NCI-H1694 (cell line): Measurements from ENCODE around the gene CORO2A.
"Not testable (repeated sequence)": the region's sequence is repeated elsewhere in the genome, so short reads cannot be mapped to it uniquely, and the experiment has no call there.

Experiments
- DNase-seq: peaks from one replicate; lab custom pipeline; 2025; lab: John Stamatoyannopoulos, UW

CORO2A gene

DNA sequence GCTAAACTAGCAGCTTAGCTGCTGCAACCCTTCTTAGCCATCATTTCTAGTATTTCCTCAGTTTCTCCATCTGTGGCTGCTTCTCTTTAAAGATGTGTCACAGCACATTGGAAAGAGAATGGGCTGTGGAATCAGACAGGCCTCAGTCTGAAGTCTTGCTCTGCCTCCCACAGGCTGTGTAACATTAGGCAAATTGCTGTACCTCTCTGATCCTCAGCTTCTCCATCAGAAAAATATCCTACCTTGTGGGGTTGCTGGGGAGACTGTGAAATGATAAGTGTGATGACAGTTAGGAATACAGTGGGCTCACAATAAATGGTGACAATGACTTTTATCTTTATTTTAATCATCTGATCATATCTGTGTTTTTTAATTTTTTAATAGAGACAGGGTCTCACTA, 55.9 kb downstream of the CORO2A start:
- no peak for DNase-seq

DNA sequence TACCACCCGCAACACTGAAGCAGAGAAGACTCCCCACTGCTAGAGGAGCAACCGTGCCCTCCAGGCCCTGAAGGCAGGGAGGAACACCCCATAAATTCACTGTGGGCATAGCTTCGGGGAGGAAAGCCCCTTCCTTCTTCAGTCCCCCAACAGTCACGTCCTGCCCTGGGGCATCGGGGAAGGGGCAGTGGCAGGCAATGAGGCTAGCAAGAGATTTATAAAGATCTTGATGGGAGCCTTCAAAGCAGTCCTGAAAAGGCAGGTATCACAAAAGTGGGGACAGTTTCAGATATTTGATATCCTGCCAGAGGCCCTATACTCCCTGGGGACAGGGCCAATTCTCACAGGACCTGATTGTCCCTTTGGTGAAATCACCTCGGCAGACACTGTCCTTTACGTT, 56.5 kb downstream of the CORO2A start:
- DNase-seq = no peak

DNA sequence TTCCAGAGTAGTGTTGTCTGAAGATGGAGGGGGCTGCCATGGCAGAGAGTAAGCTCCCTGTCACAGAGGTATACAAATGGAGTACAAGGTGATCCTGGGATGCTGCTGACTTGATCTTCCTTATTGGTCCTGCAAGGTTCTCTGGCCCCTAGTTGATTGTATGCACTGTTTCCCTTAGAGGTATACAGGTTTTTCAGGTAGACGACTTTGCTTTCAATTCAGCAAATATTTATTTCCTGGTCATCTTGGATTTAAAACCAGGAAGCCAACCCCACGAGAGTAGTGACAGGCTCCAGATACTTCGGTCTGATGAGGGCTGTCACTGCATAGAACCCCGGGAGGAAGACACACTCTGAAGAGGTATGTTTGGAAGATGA, 56.9 kb downstream of the CORO2A start:
- no peak for DNase-seq

DNA sequence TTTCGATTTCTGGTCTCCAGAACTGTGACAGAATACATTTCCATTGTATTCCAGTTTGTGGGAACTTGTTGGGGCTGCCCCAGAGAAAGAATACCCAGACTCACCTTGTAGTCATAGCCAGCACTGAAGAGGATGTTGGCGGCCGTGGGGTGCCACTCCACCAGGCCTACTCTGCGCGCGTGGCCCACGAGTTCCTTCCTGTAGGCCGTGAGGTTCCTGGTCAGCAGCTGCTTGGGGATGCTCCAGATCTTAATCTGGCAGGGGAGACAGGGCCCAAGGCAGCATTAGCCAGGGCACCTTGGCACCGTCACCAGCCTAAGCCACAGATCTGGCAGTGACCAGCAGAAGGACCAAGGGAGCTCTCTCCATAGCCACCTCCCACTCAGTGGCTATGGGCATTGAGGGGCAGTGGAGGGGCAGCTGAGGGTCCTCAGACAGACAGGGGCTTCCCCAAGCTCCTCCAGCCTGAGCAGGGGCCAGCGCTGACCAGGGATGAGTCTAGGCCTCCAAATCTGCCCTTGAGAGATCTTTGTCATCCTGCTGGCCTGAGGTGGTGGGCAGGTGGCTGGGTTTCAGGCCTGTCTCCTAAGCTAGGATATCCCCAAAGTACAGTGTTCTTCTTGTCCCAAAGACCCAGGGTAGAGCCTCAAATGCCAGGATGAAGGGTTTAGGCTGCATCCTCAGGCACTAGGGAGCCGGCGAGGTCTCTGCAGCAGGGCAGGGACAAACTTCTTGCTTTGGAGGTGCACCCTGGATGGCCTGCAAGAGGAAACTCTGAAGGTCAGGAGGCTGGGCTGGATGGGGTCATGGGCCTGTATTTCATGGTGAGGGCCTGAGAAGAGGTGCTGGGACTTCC, 57.5 kb downstream of the CORO2A start:
- no peak for DNase-seq

DNA sequence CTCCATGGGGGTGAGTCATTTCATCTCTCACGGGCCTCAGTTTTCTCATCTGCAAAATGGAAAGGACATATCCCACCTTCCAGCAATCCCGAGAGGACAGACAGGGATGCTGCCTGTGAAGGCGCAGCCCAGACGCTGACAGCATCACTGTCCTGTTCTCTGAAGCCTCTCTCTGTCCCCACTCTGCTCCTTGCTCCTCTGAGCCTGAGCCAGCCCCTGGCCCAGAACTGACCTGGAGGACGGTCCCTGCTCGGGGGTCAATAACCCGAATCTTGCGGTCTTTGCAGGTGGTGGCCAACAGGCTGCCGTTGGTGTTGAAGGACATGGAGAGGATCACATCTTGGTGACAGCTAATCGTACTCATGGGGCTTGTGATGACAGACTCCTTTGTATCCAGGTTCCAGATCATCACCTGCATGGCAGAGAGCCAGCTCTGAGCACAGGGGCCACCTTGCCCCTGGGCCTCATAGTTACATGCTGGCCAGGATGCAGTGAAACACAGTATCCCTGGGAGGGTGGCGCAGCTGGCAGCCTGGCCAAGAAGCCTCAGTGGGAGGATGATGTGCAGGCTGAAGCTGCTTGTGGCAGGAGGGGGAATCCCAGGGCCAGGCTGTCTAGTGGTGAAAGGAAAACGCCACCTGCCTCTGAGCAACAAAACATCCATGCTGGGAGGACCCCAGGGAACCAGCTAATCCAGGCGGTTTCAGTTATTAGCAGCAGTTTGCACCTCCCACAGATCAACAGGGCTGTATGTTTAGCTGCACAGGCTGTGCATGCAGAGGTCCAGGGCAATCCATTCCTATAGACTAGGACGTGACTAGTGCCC, 59.4 kb downstream of the CORO2A start:
- no peak for DNase-seq

DNA sequence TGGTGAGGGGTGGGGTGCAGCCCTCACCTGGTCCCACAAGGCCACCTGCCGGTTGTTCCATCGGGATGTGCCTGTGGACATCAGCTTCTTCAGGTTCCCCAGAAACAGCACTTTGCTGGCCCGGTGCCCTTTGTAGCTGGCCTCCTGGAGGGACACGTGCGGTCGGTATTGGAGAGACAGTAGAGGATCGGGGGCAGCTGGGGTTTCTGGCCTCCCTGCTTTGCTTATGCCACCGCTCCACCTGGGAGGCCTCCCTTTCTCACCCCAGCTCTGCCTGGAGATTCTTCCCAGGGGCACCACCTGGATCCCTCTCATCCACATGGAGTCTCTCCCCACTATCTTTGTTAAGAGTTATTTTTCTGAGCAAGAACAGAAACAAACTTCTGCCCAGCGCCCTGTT, 60.3 kb downstream of the CORO2A start:
- no peak for DNase-seq

DNA sequence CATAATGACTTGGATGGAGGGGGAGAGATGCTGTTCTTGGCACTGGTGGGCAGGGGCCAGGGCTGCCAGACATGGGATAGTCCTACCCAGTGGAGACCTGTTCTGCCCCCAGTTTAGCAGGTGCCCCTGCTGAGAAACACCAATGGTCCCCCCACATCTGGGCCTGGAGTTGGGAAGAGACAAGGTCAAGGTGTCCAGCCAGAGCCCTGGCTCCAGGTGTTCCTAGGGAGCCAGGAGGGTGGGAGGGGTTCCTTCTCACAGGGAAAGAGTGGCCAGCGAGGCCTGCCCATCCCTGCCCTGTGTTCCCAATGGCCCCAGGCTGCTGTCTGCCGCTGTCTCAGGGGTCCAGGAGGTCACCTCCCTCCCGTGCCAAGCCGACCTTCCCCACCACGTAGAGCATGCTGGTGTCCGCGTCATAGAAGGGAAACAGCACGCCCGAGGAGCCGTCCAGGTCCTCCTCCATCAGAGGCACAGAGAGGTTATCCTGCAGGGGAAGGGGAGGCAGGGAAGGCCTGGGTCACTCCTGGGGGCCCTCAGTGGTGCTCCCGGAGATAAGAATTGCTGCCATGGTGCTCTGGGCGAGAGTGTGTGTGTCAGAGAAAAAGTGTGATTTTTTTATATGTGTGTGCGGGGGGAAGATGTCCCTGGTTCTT, 61.7 kb downstream of the CORO2A start:
- no peak for DNase-seq

DNA sequence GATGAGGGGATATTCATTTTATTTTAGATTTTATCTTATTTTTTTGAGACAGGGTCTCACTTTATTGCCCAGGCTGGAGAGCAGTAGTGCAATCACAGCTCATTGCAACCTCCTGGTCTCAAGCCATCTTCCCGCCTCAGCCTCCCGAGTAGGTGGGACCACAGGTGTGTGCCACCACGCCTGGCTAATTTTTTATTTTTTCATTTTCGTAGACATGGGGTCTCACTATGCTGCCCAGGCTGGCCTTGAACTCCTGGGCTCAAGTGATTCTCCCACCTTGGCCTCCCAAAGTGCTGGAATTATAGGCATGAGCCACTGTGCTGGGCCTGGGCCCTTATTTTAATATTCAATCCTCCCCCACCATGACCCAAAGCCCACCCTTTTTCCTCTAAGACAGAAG, 62.4 kb downstream of the CORO2A start:
- not testable (repeated sequence) for DNase-seq

DNA sequence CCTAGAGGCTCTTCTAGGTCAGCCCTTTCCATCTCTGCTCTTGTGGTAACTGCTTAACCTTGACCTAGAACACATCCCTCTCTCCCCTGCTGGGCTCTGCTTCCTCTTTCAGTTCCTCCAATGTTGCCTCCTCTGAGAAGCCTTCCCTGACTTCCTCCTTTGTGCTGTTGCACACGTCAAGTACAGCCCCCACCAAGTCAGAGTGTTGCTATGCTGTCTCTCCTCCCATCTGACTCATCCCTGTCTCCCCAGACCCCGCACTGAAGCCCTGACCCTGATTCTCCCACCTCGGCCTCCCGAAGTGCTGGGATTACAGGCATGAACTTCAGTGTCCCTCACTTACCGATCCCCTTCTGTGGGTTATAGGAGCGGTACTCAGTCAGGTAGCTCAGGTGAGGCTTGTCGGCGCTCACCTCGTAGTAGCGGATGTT, 63.0 kb downstream of the CORO2A start:
- DNase-seq = no peak

DNA sequence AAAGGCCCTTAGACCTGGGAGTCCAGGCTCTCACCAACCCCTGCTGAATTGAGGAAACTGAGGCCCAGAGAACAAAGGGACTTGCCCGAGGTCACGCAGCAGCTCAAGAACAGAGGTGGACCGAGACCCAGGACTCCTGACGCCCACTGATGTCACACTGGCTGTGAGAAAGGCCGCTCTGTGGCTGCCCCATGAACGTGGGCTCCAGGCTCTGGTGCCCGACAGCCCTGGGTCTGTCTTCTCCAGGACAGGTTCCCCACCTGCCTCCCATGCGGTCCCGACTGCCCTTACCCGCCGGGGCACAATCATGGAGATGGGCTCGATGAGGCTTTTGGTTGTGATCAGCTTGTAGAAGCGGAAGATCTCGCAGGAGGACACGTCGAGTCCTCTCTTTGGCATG, 64.1 kb downstream of the CORO2A start:
- DNase-seq = no peak

DNA sequence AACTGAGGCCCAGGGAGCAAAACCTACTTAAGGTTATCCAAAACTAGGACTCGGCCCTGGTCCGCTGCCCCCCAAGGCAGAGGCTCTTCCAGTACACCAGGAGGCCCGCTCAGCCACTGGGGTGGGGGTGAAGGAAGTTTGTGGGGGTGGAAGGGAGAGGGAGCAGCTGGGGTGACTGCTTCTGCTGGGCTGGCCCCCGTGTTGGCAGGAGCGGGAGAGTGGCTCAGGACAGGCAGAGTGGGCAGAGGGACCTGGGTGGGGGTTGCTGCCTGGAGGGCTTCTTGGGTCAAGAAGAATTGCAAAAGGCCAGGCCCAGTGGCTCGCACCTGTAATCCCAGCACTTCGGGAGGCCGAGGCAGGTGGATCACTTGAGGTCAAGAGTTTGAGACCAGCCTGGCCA, 65.2 kb downstream of the CORO2A start:
- DNase-seq = no peak

DNA sequence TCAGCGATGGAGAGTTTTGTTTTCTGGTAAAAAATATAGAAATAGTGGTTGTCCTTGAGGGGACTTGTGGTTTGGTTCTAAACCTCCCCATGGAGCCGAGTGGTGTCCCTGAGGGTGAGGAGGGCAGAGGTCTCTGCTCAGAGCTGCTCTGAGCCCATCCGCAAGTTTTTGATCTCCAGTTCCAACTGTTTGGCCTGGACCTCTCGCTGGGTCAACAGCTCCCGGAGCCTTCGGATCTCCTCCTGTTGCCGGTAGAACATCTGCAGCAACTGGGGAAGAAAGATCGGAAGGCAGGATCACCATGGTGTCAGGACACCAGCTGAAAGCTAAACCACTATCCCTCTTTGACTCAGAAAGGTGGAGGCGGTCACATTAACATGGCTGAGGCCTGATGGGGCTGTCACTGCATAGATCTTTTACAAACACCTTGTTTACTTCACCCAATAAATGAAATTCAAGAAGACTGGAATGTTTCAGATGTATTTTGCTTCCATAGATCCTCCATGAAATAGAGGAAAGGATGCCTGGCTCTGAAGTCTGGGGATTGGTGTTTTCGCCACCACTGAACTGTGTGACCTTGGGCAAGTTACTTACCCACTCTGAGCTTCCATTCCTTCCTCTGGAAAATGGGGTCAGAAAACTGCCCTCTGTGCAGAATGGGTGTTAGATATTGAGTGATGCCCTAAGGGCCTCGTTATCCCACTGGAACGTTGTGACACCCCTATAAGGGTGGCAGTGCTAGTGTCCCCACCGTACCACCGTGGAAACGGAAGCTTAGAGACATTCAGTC, 67.6 kb downstream of the CORO2A start:
- no peak for DNase-seq

DNA sequence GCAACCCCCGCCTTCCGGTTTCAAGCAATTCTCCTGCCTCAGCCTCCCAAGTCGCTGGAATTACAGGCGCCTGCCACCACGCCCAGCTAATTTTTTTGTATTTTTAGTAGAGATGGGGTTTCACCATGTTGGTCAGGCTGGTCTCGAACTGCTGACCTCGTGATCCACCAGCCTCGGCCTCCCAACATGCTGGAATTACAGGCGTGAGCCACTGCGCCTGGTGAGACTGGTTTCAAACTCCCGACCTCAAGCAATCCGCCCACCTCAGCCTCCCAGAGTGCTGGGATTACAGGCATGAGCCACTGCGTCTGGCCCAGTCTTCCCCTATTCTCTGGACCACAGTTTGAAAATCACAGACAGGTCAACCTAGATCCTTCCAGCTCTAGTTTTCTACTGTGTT, 68.3 kb downstream of the CORO2A start:
- not testable (repeated sequence) for DNase-seq

DNA sequence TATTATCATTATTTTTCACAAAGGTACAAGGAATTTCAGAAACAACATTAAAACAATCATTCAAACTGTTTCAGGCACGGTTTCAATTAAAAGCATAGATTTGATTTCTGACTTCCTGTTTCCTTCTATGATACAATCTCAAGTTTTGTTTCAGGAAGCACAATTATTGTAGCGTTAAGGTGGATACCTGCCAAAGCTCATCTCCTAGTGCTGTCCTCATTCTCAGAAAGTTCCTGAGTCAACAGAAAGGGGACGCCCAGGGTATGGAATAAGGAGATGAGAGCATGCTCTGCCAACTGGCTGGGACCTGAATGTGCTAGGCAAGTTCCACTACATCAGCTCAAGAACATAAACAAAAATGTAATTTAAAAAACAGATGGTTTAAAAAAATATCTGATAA, 71.4 kb downstream of the CORO2A start:
- DNase-seq = no peak

DNA sequence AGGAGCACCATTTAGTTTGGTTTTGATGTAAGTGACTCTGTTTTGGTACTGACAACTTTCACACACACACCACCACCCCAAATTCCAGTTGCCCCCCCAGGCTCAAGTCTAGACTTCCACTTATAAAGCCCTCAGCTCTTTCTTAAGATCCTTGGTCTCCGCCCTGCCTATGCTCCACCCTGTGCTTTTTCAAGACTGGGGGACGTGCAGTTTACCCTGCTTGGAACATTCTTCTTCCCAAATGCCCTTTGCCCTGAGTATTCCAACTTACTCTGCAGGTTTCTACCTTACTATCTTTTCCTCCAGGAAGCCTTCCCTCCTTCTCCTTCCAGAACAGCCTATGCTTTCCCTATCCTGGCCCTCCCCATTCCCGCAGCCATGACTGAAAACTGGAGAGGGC, 72.0 kb downstream of the CORO2A start:
- no peak for DNase-seq

DNA sequence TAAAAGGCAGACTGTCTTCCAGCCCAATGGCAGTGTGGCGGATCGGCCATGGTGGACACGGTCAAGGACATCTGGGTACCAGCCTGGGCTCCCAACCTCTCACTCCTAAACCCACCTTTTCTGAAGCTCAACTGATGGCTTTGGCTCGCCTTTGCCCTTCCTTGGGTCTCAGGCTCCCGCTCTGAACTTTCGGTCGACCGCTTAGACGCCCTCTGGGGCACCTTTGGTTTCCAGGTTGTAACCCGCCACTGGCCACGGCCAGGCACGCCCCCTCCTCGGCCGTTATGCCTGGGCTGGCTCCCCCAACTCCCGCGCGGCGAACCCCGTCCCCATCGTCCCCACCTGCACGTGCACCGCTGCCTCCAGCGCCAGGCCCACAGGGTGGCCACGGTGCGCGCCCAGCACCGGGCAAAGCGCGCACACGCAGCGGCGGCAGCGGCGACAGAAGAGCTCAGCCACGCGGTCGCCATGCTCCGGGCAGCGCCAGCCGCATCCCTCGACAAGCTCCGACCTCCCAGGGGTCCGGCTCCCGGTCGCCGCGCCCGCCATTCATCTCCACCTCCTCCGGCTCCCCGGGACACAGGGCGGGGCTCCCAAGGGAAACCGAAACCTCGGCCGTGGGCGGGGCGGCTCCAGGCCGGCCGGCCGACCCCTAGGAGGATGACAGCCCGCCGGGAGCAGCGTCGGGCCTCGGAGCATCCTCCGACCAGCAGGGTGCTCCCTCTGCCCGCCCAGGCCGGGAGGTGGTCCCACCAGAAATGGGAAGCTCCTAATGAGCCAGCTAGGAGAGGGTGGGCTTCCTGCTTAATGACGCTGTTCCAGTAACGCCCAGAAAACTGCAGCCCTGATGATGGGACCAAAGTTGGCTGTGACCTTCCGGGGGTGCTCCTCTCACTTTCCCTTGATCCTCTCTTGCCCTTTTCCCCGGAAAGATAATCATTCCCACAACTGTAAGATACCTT, 73.5 kb downstream of the CORO2A start, which contains the start of gene TRIM14:
Gene TRIM14 (minus strand): TSS at position 583 of the 962 bp plus-strand sequence. CDS start 34 bp downstream, at position 549.
- peak; percentile 67 for DNase-seq

DNA sequence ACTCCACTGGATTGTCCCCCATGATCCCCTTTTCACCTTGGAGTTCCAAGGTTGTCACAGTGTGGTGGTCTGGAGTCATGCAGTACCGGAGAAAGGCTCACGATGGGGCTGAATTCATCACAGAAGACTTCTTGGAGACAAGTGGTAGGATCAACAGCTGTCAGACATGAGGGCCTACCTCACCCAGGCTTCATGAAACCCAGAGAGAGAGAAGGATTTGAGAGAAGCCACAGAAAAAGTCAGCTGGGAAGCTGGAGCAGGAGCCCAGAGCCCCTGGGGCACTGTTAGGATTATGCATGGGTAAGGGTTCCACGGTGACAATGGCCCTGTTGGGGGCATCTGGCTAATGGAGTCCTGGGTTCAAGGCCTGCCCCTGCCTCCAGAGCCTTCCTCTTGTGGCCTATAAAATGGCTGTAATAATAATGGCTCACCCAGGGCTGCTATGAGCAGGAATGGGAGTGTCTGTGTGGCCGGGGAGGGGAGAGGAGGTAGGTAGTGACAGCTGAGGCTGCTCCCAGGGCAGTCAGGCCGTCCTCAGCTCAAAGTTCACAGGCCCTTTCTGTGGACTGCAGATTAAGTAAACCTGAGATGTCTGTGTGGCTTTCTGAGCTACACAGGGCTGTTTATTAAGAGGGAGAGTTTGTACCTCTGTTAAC, 74.3 kb downstream of the CORO2A start:
- DNase-seq = no peak

DNA sequence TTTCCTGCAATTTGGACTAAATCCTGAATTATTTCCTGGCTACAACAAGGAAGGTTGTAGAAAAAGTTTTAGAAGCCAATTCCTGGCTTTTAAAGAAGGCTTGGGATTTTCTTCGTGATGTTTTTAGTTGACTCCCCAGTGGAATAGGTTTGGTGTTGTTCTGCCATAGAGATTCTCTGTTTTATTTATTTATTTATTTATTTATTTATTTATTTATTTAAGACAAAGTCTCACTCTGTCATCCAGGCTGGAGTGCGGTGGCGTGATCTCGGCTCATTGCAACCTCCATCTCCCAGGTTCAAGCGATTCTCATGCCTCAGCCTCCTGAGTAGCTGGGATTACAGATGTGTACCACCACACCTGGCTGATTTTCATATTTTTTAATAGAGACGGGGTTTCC, 75.3 kb downstream of the CORO2A start:
- not testable (repeated sequence) for DNase-seq

DNA sequence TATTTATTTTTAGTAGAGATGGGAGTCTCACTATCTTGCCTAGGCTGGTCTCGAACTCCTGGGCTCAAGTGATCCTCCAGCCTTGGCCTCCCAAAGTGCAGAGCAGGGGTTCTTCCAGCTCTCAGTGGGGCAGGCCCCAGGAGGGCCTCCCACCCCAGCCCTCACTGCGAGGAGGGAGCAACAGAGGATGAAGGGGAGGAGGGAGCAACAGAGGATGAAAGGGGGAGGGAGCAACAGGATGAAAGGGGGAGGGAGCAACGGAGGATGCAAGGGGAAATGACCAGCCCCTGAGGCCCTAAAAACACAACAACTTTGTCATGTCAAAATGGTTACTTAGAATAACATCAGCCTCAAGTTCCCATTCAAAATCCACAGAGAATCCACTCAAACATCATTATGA, 83.4 kb downstream of the CORO2A start:
- DNase-seq = no peak

DNA sequence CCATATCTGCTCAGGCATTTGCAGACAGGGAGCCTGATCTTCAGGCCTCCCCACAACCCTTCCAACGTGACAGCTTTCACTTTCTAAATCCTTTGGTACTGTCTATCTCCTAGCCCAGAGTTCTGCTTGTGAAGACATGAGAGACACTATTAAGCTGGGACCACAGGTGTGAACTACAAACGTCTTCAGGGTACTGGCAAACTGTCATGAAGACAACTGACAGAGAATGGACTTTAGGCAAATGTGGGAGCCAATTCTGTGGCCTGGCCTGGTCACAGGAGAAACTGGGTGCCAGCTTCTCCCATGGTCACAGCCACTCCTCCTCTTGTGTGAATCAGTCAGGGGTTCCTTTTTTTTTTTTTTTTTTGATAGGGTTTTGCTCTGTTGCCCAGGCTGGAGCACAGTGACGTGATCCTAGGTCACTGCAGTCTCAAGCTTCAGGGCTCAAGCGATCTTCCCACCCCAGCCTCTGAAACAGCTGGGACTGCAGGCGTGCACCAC, 83.9 kb downstream of the CORO2A start:
- DNase-seq = no peak
